PC-3 (cell line): ENCODE measurements around the gene ZBTB40. TPM values are rescaled to one million over a fixed set of nuclear protein-coding genes. Genes with fewer than 3 reads are reported as not detected.

ENCODE experiments used
- ATAC-seq: fragments of 200-7000 bp; cut with Tn5 transposase; 2 replicates; pipeline ENCODE4 v1.9.1; 2020; ENCODE audit warnings: mild to moderate bottlenecking, moderate library complexity
- BruUV-seq: library from RNA; stranded (reverse); fragments of 400-500 nt; replicated peaks from 2 replicates; lab custom pipeline; 2021; lab: Mats Ljungman, UMichigan
- CTCF ChIA-PET: fragments of 300-600 bp; sonication (Branson Sonifier 250); formaldehyde crosslinking; loops from one replicate; lab custom pipeline; 2022; ENCODE audit warnings: antibody characterized with exemption; lab: Charles Lee
- POLR2A ChIA-PET: fragments of 300-600 bp; sonication (Branson Sonifier 250); formaldehyde crosslinking; loops from one replicate; lab custom pipeline; 2022; ENCODE audit warnings: antibody characterized with exemption; ENCODE audit not compliant: unreplicated experiment; lab: Charles Lee
- DNase-seq: peaks from one replicate; pipeline ENCODE4 v3.0.0-alpha.2; 2015
- H2AFZ ChIP-seq: fragments of 300-600 bp; sonication (generic); 2 replicates; pipeline ENCODE4 v1.6.0; 2016; ENCODE audit warnings: antibody characterized with exemption, low read length
- H3F3A ChIP-seq: fragments of 300-600 bp; sonication (generic); one replicate; pipeline ENCODE4 v1.6.0; 2017; ENCODE audit warnings: antibody characterized with exemption, low read length, control low read depth, mild to moderate bottlenecking; ENCODE audit not compliant: unreplicated experiment
- H3K27ac ChIP-seq: fragments of 300-600 bp; sonication (generic); 2 replicates; pipeline ENCODE4 v1.5.1; 2016; ENCODE audit warnings: mild to moderate bottlenecking, low read length
- H3K27me3 ChIP-seq: fragments of 300-600 bp; sonication (generic); 2 replicates; pipeline ENCODE4 v1.6.1; 2016; ENCODE audit warnings: low read length, mixed read lengths
- H3K36me3 ChIP-seq: fragments of 300-600 bp; sonication (generic); 2 replicates; pipeline ENCODE4 v1.6.1; 2016; ENCODE audit warnings: low read depth, mixed run types, low read length, mixed read lengths
- H3K4me1 ChIP-seq: fragments of 300-600 bp; sonication (generic); 2 replicates; pipeline ENCODE4 v1.5.1; 2016; ENCODE audit warnings: low read length; ENCODE audit not compliant: insufficient read depth
- H3K4me2 ChIP-seq: fragments of 300-600 bp; sonication (generic); 2 replicates; pipeline ENCODE4 v1.6.0; 2016; ENCODE audit warnings: low read length
- H3K4me3 ChIP-seq: fragments of 300-600 bp; sonication (generic); 2 replicates; pipeline ENCODE4 v1.5.1; 2016; ENCODE audit warnings: mild to moderate bottlenecking, low read length, mixed read lengths
- H3K79me2 ChIP-seq: fragments of 300-600 bp; sonication (generic); 2 replicates; pipeline ENCODE4 v1.6.1; 2017; ENCODE audit warnings: low read length, mixed read lengths
- H3K9ac ChIP-seq: fragments of 300-600 bp; sonication (generic); 2 replicates; pipeline ENCODE4 v1.6.0; 2016; ENCODE audit warnings: mild to moderate bottlenecking, low read length
- H3K9me2 ChIP-seq: fragments of 300-600 bp; sonication (generic); replicated peaks from 2 replicates; pipeline ENCODE4 v1.6.1; 2016; ENCODE audit warnings: mixed run types, low read length, mixed read lengths
- H3K9me3 ChIP-seq: fragments of 300-600 bp; sonication (generic); 2 replicates; pipeline ENCODE4 v1.6.1; 2016; ENCODE audit warnings: low read length, mixed read lengths
- H4K20me1 ChIP-seq: fragments of 300-600 bp; sonication (generic); 2 replicates; pipeline ENCODE4 v1.6.1; 2016; ENCODE audit warnings: low read length, mixed read lengths
- EZH2 ChIP-seq: fragments of 300-600 bp; sonication (generic); IDR thresholded peaks from one replicate; pipeline ENCODE4 v1.6.1; 2017; ENCODE audit warnings: antibody characterized with exemption, mild to moderate bottlenecking, low read length; ENCODE audit not compliant: unreplicated experiment
- EZH2phosphoT487 ChIP-seq: fragments of 300-600 bp; sonication (generic); IDR thresholded peaks from 2 replicates; pipeline ENCODE4 v1.6.1; 2018; ENCODE audit warnings: mild to moderate bottlenecking, antibody characterized with exemption, low read length, borderline replicate concordance
- intact Hi-C: fragments of 100-400 bp; cut with micrococcal nuclease; formaldehyde crosslinking; loops from 2 replicates; pipeline ENCODE4 v1.9.0; 2023
- total RNA-seq: library from RNA; depleted of rRNA; stranded (reverse); fragments of >200 nt; gene quantifications from 2 replicates; pipeline ENCODE4 v1.2.3, GENCODE V29; 2014
- TF ChIP-seq, protein P1 (sequence below): fragments of 300-600 bp; sonication (generic); conservative IDR thresholded peaks from 2 replicates; pipeline ENCODE4 v1.5.1; 2017; ENCODE audit warnings: antibody characterized with exemption, low read depth, mild to moderate bottlenecking, low read length

The ZBTB40 gene
- total RNA-seq, 1 experiment from 2014 or later, result 20.2 TPM

- ATAC-seq (no peak), DNase-seq (peak; percentile 43)
- no peaks in the 10 kb centered on the region for H3K27me3 ChIP-seq
- peak overlapping the region; percentile 25 for H3K27ac ChIP-seq
- no TSS peak for BruUV-seq
- ChIA-PET CTCF (interaction anchor here (0.5 kb wide), 1 partner anchor 390 kb away, joined by 6 read pairs; no protein-coding TSS in a partner anchor), POLR2A (interaction anchor here (0.6 kb wide), 1 partner anchor 388 kb away, joined by 3 read pairs; no protein-coding TSS in a partner anchor)
- H3K4me2 ChIP-seq, result peak overlapping the region; percentile 69
- no peaks in the 10 kb centered on the region for H3K79me2 ChIP-seq
- H3K9me3 ChIP-seq, result no peaks in the 10 kb centered on the region
- no peaks in the 10 kb centered on the region for H4K20me1 ChIP-seq
- no peak overlapping the region for H3K9ac ChIP-seq
- intact Hi-C loops, result no loop called here
- no peaks in the 10 kb centered on the region for H3F3A ChIP-seq
- TF ChIP-seq, protein P1, sequence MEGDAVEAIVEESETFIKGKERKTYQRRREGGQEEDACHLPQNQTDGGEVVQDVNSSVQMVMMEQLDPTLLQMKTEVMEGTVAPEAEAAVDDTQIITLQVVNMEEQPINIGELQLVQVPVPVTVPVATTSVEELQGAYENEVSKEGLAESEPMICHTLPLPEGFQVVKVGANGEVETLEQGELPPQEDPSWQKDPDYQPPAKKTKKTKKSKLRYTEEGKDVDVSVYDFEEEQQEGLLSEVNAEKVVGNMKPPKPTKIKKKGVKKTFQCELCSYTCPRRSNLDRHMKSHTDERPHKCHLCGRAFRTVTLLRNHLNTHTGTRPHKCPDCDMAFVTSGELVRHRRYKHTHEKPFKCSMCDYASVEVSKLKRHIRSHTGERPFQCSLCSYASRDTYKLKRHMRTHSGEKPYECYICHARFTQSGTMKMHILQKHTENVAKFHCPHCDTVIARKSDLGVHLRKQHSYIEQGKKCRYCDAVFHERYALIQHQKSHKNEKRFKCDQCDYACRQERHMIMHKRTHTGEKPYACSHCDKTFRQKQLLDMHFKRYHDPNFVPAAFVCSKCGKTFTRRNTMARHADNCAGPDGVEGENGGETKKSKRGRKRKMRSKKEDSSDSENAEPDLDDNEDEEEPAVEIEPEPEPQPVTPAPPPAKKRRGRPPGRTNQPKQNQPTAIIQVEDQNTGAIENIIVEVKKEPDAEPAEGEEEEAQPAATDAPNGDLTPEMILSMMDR, result no peak
- TF ChIP-seq EZH2phosphoT487 (no peak), EZH2 (no peak)
- no peak overlapping the region for H2AFZ ChIP-seq
- no peaks in the 10 kb centered on the region for H3K36me3 ChIP-seq
- H3K4me3 ChIP-seq, result no peak overlapping the region
- peaks cover 29% of the 10 kb centered on the region for H3K4me1 ChIP-seq
- H3K9me2 ChIP-seq, result no peaks in the 10 kb centered on the region
These were observed 38.5 kb upstream of the ZBTB40 start for GRCh38 chr1:22412932-22413727.

GRCh38 chr1:22413799-22414198, 37.9 kb upstream of the ZBTB40 start:
- H3K9me3 ChIP-seq, result no peaks in the 10 kb centered on the region
- no peaks in the 10 kb centered on the region for H3K27me3 ChIP-seq
- no peaks in the 10 kb centered on the region for H3F3A ChIP-seq
- no peak overlapping the region for H3K9ac ChIP-seq
- H3K79me2 ChIP-seq, result no peaks in the 10 kb centered on the region
- H3K4me1 ChIP-seq, result peaks cover 29% of the 10 kb centered on the region
- H2AFZ ChIP-seq, result no peak overlapping the region
- peak overlapping the region; percentile 19; the same call in 1 of the 2 replicates for H3K4me3 ChIP-seq
- BruUV-seq, result no TSS peak
- TF ChIP-seq, protein P1, result no peak
- no peak for DNase-seq
- ChIA-PET POLR2A (no interaction called here), CTCF (interaction anchor here (0.6 kb wide), 2 partner anchors 139 to 281 kb away, joined by 3 read pairs; no protein-coding TSS in a partner anchor)
- no peaks in the 10 kb centered on the region for H4K20me1 ChIP-seq
- H3K9me2 ChIP-seq, result no peaks in the 10 kb centered on the region
- peak overlapping the region; percentile 23; the same call in 1 of the 2 replicates for H3K27ac ChIP-seq
- ATAC-seq, result peak; percentile 2; the same call in 1 of the 2 replicates
- no peaks in the 10 kb centered on the region for H3K36me3 ChIP-seq
- intact Hi-C loops, result loop anchor here (2.0 kb wide), 2 partner anchors 65 to 139 kb away; no protein-coding TSS in a partner anchor
- peak overlapping the region; percentile 69 for H3K4me2 ChIP-seq
